ENCODE measurements around the gene THSD1. TPM values are rescaled to one million over a fixed set of nuclear protein-coding genes. Genes with fewer than 3 reads are reported as not detected.

THSD1 gene
- total and polyA plus RNA-seq, 4 donors: 0.74 to 2.8 (median 1.4) TPM

DNA sequence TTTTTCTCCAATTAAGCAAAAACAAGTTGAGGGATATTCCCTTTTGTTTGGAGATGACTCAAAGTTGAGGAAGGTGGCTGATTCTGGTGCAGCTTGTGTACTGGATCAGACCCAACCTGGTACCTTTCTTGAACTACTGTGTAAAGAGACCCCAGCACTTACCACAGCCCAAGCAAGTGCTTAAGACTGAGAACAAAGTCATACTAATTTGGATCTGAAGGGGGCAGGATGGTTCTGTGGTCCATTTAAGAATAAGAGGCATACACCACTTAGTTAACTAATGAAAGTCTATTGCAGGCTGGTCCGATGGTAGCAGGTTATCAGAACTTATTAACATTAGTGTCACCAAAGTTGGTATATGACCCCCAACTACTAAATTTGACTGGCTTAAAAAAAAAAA is 6.3 kb downstream of the THSD1 start:
- TF ChIP-seq SP1 (IDR thresholded peaks at IDR 0.05): no peak
- TF ChIP-seq GABPA (IDR thresholded peaks at IDR 0.05 in 1 of 2, conservative IDR thresholded peaks at IDR 0.05 in 1 of 2): no peak
- peak; percentile 49 to 64 for TF ChIP-seq RAD21 (IDR thresholded peaks at IDR 0.05)
- no peak for TF ChIP-seq NR2F2 (IDR thresholded peaks at IDR 0.05)
- no peak for TF ChIP-seq TAF1 (conservative IDR thresholded peaks at IDR 0.05)
- TF ChIP-seq, protein P1, sequence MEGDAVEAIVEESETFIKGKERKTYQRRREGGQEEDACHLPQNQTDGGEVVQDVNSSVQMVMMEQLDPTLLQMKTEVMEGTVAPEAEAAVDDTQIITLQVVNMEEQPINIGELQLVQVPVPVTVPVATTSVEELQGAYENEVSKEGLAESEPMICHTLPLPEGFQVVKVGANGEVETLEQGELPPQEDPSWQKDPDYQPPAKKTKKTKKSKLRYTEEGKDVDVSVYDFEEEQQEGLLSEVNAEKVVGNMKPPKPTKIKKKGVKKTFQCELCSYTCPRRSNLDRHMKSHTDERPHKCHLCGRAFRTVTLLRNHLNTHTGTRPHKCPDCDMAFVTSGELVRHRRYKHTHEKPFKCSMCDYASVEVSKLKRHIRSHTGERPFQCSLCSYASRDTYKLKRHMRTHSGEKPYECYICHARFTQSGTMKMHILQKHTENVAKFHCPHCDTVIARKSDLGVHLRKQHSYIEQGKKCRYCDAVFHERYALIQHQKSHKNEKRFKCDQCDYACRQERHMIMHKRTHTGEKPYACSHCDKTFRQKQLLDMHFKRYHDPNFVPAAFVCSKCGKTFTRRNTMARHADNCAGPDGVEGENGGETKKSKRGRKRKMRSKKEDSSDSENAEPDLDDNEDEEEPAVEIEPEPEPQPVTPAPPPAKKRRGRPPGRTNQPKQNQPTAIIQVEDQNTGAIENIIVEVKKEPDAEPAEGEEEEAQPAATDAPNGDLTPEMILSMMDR (IDR thresholded peaks at IDR 0.05; ENCODE audit: low read depth, low read length, missing input control): peak; percentile 18
- H3K27me3 ChIP-seq (ENCODE audit: control insufficient read depth in 4 of 4, insufficient read depth in 4 of 4, low read length in 3 of 4): no peaks in the 10 kb centered on the region
- H3K9me3 ChIP-seq (ENCODE audit: control insufficient read depth in 4 of 4, low read length in 3 of 4): no peaks in the 10 kb centered on the region
- H3K4me1 ChIP-seq (ENCODE audit: control insufficient read depth in 4 of 4, insufficient read depth in 4 of 4, low read length in 3 of 4): no peaks in the 10 kb centered on the region
- DNase-seq (ENCODE audit: low spot score): no peak
- no peak overlapping the region for H3K9ac ChIP-seq (ENCODE audit: low read depth in 1 of 2, low read length in 2 of 2)
- no peak overlapping the region for H3K4me3 ChIP-seq (ENCODE audit: low read depth in 1 of 3, low read length in 3 of 3)
- no peak overlapping the region for H3K27ac ChIP-seq (ENCODE audit: low read depth in 1 of 2, low read length in 2 of 2)
- 87% methylated on average over 1 of the region's 1 CpG for WGBS
- peaks cover 0 to 1% (median 0%) of the 10 kb centered on the region in 4 donors for H3K36me3 ChIP-seq (ENCODE audit: control insufficient read depth in 4 of 4, insufficient read depth in 3 of 4, low read depth in 1 of 4, low read length in 3 of 4)

DNA sequence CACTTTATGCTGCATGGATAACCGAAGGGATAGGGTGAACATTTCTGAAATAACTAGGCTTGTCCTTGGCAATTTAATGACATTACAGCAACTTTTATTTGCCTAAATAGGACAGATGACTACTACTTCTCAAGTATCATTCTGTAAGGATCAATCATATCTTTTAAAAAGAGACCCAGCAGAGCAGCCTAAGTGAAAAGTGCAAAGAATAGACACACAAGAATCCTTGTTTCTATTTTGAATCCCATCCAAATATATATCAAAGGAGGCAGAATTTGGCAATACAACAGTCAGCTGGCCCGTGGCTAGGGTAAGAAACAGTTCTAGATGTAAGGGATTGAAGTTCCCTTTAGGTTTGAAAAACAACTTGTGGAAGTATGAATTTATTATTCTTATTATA is 6.9 kb downstream of the THSD1 start:
- no peak overlapping the region for H3K9ac ChIP-seq (ENCODE audit: low read depth in 1 of 2, low read length in 2 of 2)
- DNase-seq (ENCODE audit: low spot score): no peak
- H3K4me3 ChIP-seq (ENCODE audit: low read depth in 1 of 3, low read length in 3 of 3): no peak overlapping the region
- WGBS: 69% methylated on average over 2 of the region's 2 CpGs
- H3K36me3 ChIP-seq (ENCODE audit: control insufficient read depth in 4 of 4, insufficient read depth in 3 of 4, low read depth in 1 of 4, low read length in 3 of 4): no peaks in the 10 kb centered on the region
- H3K9me3 ChIP-seq (ENCODE audit: control insufficient read depth in 4 of 4, low read length in 3 of 4): no peaks in the 10 kb centered on the region
- H3K27ac ChIP-seq (ENCODE audit: low read depth in 1 of 2, low read length in 2 of 2): no peak overlapping the region
- no peaks in the 10 kb centered on the region for H3K27me3 ChIP-seq (ENCODE audit: control insufficient read depth in 4 of 4, insufficient read depth in 4 of 4, low read length in 3 of 4)
- H3K4me1 ChIP-seq (ENCODE audit: control insufficient read depth in 4 of 4, insufficient read depth in 4 of 4, low read length in 3 of 4): no peaks in the 10 kb centered on the region
- TF ChIP-seq, protein P2, sequence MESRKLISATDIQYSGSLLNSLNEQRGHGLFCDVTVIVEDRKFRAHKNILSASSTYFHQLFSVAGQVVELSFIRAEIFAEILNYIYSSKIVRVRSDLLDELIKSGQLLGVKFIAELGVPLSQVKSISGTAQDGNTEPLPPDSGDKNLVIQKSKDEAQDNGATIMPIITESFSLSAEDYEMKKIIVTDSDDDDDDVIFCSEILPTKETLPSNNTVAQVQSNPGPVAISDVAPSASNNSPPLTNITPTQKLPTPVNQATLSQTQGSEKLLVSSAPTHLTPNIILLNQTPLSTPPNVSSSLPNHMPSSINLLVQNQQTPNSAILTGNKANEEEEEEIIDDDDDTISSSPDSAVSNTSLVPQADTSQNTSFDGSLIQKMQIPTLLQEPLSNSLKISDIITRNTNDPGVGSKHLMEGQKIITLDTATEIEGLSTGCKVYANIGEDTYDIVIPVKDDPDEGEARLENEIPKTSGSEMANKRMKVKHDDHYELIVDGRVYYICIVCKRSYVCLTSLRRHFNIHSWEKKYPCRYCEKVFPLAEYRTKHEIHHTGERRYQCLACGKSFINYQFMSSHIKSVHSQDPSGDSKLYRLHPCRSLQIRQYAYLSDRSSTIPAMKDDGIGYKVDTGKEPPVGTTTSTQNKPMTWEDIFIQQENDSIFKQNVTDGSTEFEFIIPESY (IDR thresholded peaks at IDR 0.05): no peak
- TF ChIP-seq EGR1 (IDR thresholded peaks at IDR 0.05; ENCODE audit: low read depth in 2 of 2) (no peak), TAF1 (conservative IDR thresholded peaks at IDR 0.05) (no peak), NR2F2 (IDR thresholded peaks at IDR 0.05) (no peak), JUND (IDR thresholded peaks at IDR 0.05) (no peak), FOXA1 (IDR thresholded peaks at IDR 0.05) (no peak), RAD21 (IDR thresholded peaks at IDR 0.05) (no peak), GABPA (IDR thresholded peaks at IDR 0.05 in 1 of 2, conservative IDR thresholded peaks at IDR 0.05 in 1 of 2) (no peak), RXRA (IDR thresholded peaks at IDR 0.05) (no peak), HNF4A (conservative IDR thresholded peaks at IDR 0.05) (no peak), HNF4G (IDR thresholded peaks at IDR 0.05) (no peak), SP1 (IDR thresholded peaks at IDR 0.05) (no peak)
- TF ChIP-seq, protein P3, sequence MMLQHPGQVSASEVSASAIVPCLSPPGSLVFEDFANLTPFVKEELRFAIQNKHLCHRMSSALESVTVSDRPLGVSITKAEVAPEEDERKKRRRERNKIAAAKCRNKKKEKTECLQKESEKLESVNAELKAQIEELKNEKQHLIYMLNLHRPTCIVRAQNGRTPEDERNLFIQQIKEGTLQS (IDR thresholded peaks at IDR 0.05): no peak

DNA sequence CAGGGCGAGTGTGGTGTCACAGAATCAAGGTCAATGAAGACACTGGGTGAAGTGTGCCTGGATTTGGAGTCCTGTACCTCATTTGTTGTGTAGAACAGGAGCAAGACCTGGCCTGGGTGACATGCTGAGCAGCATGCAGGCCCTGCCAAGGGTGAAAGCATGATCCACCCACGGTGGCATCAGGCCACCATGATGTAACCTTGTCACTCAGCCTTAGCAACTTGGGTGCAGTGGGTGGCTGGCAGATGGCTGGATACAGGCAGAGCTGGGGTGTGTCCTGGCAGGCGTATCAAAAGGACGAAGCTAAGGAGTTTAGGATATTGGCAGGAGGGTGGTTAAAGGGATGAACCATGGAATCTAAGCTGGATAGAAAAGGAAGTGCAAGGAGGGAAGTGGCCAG is 10.3 kb downstream of the THSD1 start:
- no peaks in the 10 kb centered on the region for H3K9me3 ChIP-seq (ENCODE audit: control insufficient read depth in 4 of 4, low read length in 3 of 4)
- DNase-seq (ENCODE audit: low spot score): no peak
- no peaks in the 10 kb centered on the region for H3K27me3 ChIP-seq (ENCODE audit: control insufficient read depth in 4 of 4, insufficient read depth in 4 of 4, low read length in 3 of 4)
- H3K4me1 ChIP-seq (ENCODE audit: control insufficient read depth in 4 of 4, insufficient read depth in 4 of 4, low read length in 3 of 4): no peaks in the 10 kb centered on the region
- H3K27ac ChIP-seq (ENCODE audit: low read depth in 1 of 2, low read length in 2 of 2): no peak overlapping the region
- WGBS: 78% methylated on average over 4 of the region's 4 CpGs
- TF ChIP-seq, protein P4, sequence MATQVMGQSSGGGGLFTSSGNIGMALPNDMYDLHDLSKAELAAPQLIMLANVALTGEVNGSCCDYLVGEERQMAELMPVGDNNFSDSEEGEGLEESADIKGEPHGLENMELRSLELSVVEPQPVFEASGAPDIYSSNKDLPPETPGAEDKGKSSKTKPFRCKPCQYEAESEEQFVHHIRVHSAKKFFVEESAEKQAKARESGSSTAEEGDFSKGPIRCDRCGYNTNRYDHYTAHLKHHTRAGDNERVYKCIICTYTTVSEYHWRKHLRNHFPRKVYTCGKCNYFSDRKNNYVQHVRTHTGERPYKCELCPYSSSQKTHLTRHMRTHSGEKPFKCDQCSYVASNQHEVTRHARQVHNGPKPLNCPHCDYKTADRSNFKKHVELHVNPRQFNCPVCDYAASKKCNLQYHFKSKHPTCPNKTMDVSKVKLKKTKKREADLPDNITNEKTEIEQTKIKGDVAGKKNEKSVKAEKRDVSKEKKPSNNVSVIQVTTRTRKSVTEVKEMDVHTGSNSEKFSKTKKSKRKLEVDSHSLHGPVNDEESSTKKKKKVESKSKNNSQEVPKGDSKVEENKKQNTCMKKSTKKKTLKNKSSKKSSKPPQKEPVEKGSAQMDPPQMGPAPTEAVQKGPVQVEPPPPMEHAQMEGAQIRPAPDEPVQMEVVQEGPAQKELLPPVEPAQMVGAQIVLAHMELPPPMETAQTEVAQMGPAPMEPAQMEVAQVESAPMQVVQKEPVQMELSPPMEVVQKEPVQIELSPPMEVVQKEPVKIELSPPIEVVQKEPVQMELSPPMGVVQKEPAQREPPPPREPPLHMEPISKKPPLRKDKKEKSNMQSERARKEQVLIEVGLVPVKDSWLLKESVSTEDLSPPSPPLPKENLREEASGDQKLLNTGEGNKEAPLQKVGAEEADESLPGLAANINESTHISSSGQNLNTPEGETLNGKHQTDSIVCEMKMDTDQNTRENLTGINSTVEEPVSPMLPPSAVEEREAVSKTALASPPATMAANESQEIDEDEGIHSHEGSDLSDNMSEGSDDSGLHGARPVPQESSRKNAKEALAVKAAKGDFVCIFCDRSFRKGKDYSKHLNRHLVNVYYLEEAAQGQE (IDR thresholded peaks at IDR 0.05): no peak
- TF ChIP-seq, protein P2 (IDR thresholded peaks at IDR 0.05): no peak
- TF ChIP-seq, protein P1 (IDR thresholded peaks at IDR 0.05; ENCODE audit: low read depth, low read length, missing input control): no peak
- TF ChIP-seq HNF4G (IDR thresholded peaks at IDR 0.05): no peak
- TF ChIP-seq FOXA1 (IDR thresholded peaks at IDR 0.05): no peak
- H3K4me3 ChIP-seq (ENCODE audit: low read depth in 1 of 3, low read length in 3 of 3): no peak overlapping the region
- no peaks in the 10 kb centered on the region for H3K36me3 ChIP-seq (ENCODE audit: control insufficient read depth in 4 of 4, insufficient read depth in 3 of 4, low read depth in 1 of 4, low read length in 3 of 4)
- H3K9ac ChIP-seq (ENCODE audit: low read depth in 1 of 2, low read length in 2 of 2): no peak overlapping the region

Measured in liver (tissue), 9 donors.